Duodenal mucosa (tissue), 2 donors: ENCODE results near the gene WDR20.

ENCODE experiments used
- H3K27ac ChIP-seq: one replicate; pipeline ENCODE4 v1.7.0; 2013; ENCODE audit warnings: low read depth, low read length
- H3K27me3 ChIP-seq, 2 donors: one replicate each; pipeline ENCODE4 v1.7.0; 2013; ENCODE audit warnings: low read length in 2 of 2, control low read depth in 1 of 2; ENCODE audit not compliant: insufficient read depth in 2 of 2, control insufficient read depth in 1 of 2
- H3K36me3 ChIP-seq, 2 donors: one replicate each; pipeline ENCODE4 v1.7.0; 2013; ENCODE audit warnings: low read length in 2 of 2, control low read depth in 1 of 2; ENCODE audit not compliant: insufficient read depth in 2 of 2, control insufficient read depth in 1 of 2
- H3K4me1 ChIP-seq, 2 donors: one replicate each; pipeline ENCODE4 v1.7.0; 2013; ENCODE audit warnings: low read length in 2 of 2, control low read depth in 1 of 2; ENCODE audit not compliant: insufficient read depth in 2 of 2, control insufficient read depth in 1 of 2
- H3K4me3 ChIP-seq, 2 donors: one replicate each; pipeline ENCODE4 v1.7.0; 2013; ENCODE audit warnings: low read length in 2 of 2, low read depth in 1 of 2
- H3K9ac ChIP-seq, 2 donors: one replicate each; pipeline ENCODE4 v1.7.0; 2013; ENCODE audit warnings: low read length in 2 of 2, low read depth in 1 of 2
- H3K9me3 ChIP-seq, 2 donors: one replicate each; pipeline ENCODE4 v1.7.0; 2013; ENCODE audit warnings: low read length in 2 of 2, control low read depth in 1 of 2; ENCODE audit not compliant: control insufficient read depth in 1 of 2

WDR20 gene

DNA sequence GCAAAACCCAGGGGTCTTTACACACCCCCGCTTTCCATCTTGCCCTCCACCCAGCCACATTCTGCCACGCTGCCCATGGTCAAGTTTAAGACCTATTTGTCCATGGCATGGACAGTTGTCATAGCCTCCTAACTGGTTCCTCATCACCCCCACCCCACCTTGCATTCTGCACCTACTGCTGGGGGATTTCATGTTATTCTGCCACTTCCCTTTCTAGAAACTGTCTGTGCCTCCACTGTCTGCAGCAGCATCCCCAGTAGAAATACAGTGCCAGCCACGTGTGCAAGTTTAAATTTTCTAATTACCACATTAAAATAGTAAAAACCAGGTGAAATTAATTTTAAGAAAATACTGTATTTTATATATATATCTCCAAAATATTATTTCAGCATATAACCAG lies 63.2 kb downstream of the WDR20 start:
- H3K27me3 ChIP-seq: no peaks in the 10 kb centered on the region
- H3K4me1 ChIP-seq: peaks cover 4 to 6% of the 10 kb centered on the region in 2 donors
- no peak overlapping the region for H3K9ac ChIP-seq
- no peak overlapping the region for H3K27ac ChIP-seq
- no peaks in the 10 kb centered on the region for H3K9me3 ChIP-seq
- H3K36me3 ChIP-seq: peaks cover 31 to 74% of the 10 kb centered on the region in 2 donors
- H3K4me3 ChIP-seq: no peak overlapping the region

DNA sequence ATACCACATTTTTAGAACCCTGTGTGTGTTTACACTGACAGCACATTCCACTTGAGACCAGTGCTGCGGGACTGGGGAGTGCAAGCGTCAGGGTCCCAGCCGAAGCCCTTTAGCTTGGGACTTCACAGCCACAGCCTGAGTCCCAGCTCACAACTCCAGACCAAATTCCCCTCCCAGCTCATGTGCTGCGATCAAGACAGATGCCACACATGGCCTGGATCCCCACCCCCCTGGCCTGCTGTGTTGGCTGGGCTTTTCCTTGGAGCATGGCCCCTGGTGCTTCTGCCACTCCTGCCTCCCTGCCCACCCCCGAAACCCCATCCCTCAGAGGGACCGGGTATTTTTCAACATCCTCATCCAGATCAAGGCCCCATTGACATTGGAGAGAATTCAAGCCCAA lies 63.7 kb downstream of the WDR20 start:
- Histone ChIP-seq H3K4me1 (peaks cover 4 to 6% of the 10 kb centered on the region in 2 donors), H3K4me3 (no peak overlapping the region), H3K27ac (no peak overlapping the region), H3K9me3 (no peaks in the 10 kb centered on the region), H3K27me3 (no peaks in the 10 kb centered on the region), H3K9ac (no peak overlapping the region), H3K36me3 (peaks cover 29 to 76% of the 10 kb centered on the region in 2 donors)

- Histone ChIP-seq H3K4me3 (no peak overlapping the region), H3K4me1 (peaks cover 4 to 6% of the 10 kb centered on the region in 2 donors), H3K27me3 (no peaks in the 10 kb centered on the region), H3K9me3 (no peaks in the 10 kb centered on the region), H3K36me3 (peaks cover 29 to 75% of the 10 kb centered on the region in 2 donors), H3K27ac (no peak overlapping the region), H3K9ac (no peak overlapping the region)
Observed at GRCh38 chr14:102205560-102205959, 65.9 kb downstream of the WDR20 start.

- Histone ChIP-seq H3K9ac (no peak overlapping the region), H3K36me3 (peaks cover 33 to 81% of the 10 kb centered on the region in 2 donors), H3K27me3 (no peaks in the 10 kb centered on the region), H3K9me3 (no peaks in the 10 kb centered on the region), H3K4me3 (no peak overlapping the region), H3K27ac (no peak overlapping the region), H3K4me1 (no peaks in the 10 kb centered on the region)
Observed at GRCh38 chr14:102206918-102207317, 67.2 kb downstream of the WDR20 start.

DNA sequence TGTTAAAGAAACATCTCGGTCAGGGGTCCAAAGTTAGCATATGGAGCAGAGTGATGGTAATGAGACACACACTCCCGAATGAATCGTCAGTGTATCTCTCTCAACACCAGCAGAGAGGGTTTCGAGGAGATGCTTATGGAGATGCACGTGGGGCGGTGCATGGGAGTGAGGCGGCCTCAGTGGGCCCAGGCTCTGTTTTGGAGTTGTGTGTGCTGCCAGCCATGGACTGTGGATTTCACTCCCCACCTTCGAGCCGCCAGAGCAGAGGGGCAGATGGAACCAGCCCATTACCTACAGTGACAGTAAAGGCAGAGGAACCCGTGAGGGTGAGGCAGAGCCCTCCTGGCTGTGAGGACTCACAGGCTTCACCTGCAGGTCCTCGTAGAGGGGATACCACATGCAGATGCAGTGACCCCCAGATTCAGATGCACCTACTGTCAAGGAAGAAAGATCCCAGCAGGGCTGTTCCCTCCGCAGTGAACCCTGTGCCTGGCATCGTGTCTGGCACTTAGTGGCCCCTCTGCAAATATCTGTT lies 68.2 kb downstream of the WDR20 start:
- Histone ChIP-seq H3K4me1 (no peaks in the 10 kb centered on the region), H3K36me3 (peaks cover 31 to 80% of the 10 kb centered on the region in 2 donors), H3K27me3 (no peaks in the 10 kb centered on the region), H3K9ac (no peak overlapping the region), H3K27ac (no peak overlapping the region), H3K4me3 (no peak overlapping the region), H3K9me3 (no peaks in the 10 kb centered on the region)

DNA sequence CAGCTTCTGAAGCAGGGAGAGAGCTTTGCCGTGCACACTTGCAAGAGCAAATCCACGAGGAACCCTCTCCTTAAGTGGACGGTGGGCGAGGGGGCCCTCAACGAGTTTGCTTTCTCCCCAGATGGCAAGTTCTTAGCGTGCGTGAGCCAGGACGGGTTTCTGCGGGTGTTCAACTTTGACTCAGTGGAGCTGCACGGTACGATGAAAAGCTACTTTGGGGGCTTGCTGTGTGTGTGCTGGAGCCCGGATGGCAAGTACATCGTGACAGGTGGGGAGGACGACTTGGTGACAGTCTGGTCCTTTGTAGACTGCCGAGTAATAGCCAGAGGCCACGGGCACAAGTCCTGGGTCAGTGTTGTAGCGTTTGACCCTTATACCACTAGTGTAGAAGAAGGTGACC lies 69.0 kb downstream of the WDR20 start:
- Histone ChIP-seq H3K27me3 (no peaks in the 10 kb centered on the region), H3K9me3 (no peaks in the 10 kb centered on the region), H3K9ac (no peak overlapping the region), H3K4me1 (no peaks in the 10 kb centered on the region), H3K36me3 (peaks cover 29 to 84% of the 10 kb centered on the region in 2 donors), H3K4me3 (no peak overlapping the region), H3K27ac (no peak overlapping the region)

- Histone ChIP-seq H3K4me1 (no peaks in the 10 kb centered on the region), H3K4me3 (no peak overlapping the region), H3K27ac (no peak overlapping the region), H3K9me3 (no peaks in the 10 kb centered on the region), H3K27me3 (no peaks in the 10 kb centered on the region), H3K9ac (no peak overlapping the region), H3K36me3 (peaks cover 29 to 81% of the 10 kb centered on the region in 2 donors)
Observed at GRCh38 chr14:102209224-102209966, 69.7 kb downstream of the WDR20 start.

DNA sequence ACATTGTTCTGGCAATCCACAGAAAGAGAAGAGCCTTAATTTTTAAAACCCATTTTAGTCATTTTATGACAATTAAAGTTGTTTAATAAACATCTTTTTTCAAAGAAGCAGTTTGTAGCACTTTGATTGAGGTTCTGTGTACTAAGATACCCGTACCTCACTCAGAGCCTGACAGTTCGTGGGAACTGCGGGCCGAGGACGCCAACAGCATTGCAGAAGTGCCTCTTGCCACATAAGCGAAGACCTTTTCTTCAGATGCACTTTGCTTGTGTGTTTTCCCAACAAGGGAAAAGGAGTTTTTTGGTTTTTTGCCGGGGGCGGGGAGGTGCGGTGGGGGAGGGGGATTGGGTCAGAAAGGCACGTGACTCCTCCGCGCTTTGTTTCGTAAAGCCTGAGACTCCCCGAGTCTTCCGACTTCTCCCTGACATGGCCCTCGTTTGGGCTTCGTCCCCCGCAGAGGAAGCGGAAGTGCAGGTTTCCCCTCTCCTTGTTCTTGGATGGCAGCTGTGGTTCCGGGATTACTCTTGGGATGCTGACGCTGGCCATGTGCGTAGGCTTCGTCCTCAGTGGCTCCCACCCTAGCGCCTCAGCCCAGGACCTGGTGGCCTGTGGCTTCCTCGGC lies 70.8 kb downstream of the WDR20 start:
- Histone ChIP-seq H3K36me3 (peaks cover 29 to 76% of the 10 kb centered on the region in 2 donors), H3K27ac (no peak overlapping the region), H3K9me3 (no peaks in the 10 kb centered on the region), H3K9ac (no peak overlapping the region), H3K27me3 (no peaks in the 10 kb centered on the region), H3K4me3 (no peak overlapping the region), H3K4me1 (no peaks in the 10 kb centered on the region)

DNA sequence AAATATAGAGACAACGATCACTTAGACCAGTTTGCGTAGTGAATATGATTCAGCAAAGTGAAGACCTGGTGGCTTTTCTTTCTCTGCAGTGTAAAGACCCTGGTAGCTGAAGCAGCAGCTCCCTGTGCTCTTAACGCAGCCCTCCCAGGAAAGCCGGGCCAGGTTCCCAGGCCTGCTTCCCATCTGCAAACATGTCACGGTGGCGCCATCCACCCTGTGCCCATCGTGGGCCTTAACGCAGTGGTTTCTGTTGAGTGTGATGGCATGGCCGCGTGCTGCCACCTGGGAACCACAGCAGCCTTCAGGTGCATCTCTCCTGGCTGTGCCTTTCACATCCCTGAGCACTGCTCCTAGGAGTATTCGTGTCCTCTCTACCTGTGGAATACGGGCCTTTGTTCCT lies 71.5 kb downstream of the WDR20 start:
- H3K4me3 ChIP-seq: no peak overlapping the region
- H3K27ac ChIP-seq: no peak overlapping the region
- peaks cover 29 to 72% of the 10 kb centered on the region in 2 donors for H3K36me3 ChIP-seq
- no peaks in the 10 kb centered on the region for H3K9me3 ChIP-seq
- no peaks in the 10 kb centered on the region for H3K4me1 ChIP-seq
- H3K27me3 ChIP-seq: no peaks in the 10 kb centered on the region
- H3K9ac ChIP-seq: no peak overlapping the region

GRCh38 chr14:102212356-102212755 lies 72.7 kb downstream of the WDR20 start:
- H3K27me3 ChIP-seq: no peaks in the 10 kb centered on the region
- H3K4me1 ChIP-seq: no peaks in the 10 kb centered on the region
- no peak overlapping the region for H3K27ac ChIP-seq
- H3K9me3 ChIP-seq: no peaks in the 10 kb centered on the region
- H3K36me3 ChIP-seq: peaks cover 26 to 62% of the 10 kb centered on the region in 2 donors
- H3K9ac ChIP-seq: no peak overlapping the region
- no peak overlapping the region for H3K4me3 ChIP-seq
